ENCODE data around the gene CNTN1.

Gene CNTN1

GRCh38 chr12:41067941-41068645 lies 375.9 kb downstream of the CNTN1 start:
- no peak for TF ChIP-seq FOXP2 (optimal IDR thresholded peaks at IDR 0.05; ENCODE audit: borderline replicate concordance, extremely low read depth, extremely low read length, insufficient read depth)
- TF ChIP-seq POLR2AphosphoS5 (IDR thresholded peaks at IDR 0.05; ENCODE audit: low read depth, low read length): no peak
- no peak for TF ChIP-seq SIN3A (IDR thresholded peaks at IDR 0.05; ENCODE audit: borderline replicate concordance, insufficient read depth, low read length)
- TF ChIP-seq, protein P1, sequence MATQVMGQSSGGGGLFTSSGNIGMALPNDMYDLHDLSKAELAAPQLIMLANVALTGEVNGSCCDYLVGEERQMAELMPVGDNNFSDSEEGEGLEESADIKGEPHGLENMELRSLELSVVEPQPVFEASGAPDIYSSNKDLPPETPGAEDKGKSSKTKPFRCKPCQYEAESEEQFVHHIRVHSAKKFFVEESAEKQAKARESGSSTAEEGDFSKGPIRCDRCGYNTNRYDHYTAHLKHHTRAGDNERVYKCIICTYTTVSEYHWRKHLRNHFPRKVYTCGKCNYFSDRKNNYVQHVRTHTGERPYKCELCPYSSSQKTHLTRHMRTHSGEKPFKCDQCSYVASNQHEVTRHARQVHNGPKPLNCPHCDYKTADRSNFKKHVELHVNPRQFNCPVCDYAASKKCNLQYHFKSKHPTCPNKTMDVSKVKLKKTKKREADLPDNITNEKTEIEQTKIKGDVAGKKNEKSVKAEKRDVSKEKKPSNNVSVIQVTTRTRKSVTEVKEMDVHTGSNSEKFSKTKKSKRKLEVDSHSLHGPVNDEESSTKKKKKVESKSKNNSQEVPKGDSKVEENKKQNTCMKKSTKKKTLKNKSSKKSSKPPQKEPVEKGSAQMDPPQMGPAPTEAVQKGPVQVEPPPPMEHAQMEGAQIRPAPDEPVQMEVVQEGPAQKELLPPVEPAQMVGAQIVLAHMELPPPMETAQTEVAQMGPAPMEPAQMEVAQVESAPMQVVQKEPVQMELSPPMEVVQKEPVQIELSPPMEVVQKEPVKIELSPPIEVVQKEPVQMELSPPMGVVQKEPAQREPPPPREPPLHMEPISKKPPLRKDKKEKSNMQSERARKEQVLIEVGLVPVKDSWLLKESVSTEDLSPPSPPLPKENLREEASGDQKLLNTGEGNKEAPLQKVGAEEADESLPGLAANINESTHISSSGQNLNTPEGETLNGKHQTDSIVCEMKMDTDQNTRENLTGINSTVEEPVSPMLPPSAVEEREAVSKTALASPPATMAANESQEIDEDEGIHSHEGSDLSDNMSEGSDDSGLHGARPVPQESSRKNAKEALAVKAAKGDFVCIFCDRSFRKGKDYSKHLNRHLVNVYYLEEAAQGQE (IDR thresholded peaks at IDR 0.05; ENCODE audit: insufficient read depth in 1 of 2, low read depth in 2 of 2, low read length in 2 of 2): no peak
- TF ChIP-seq TAF1 (IDR thresholded peaks at IDR 0.05; ENCODE audit: borderline replicate concordance, insufficient read depth, low read length): no peak

- no peak for TF ChIP-seq TAF1 (IDR thresholded peaks at IDR 0.05; ENCODE audit: borderline replicate concordance, insufficient read depth, low read length)
- TF ChIP-seq, protein P1 (IDR thresholded peaks at IDR 0.05; ENCODE audit: insufficient read depth in 1 of 2, low read depth in 2 of 2, low read length in 2 of 2): no peak
- TF ChIP-seq FOXP2 (optimal IDR thresholded peaks at IDR 0.05; ENCODE audit: borderline replicate concordance, extremely low read depth, extremely low read length, insufficient read depth): no peak
- no peak for TF ChIP-seq POLR2AphosphoS5 (IDR thresholded peaks at IDR 0.05; ENCODE audit: low read depth, low read length)
- no peak for TF ChIP-seq SIN3A (IDR thresholded peaks at IDR 0.05; ENCODE audit: borderline replicate concordance, insufficient read depth, low read length)
Observed at GRCh38 chr12:41073633-41074472, 381.6 kb downstream of the CNTN1 start.

DNA sequence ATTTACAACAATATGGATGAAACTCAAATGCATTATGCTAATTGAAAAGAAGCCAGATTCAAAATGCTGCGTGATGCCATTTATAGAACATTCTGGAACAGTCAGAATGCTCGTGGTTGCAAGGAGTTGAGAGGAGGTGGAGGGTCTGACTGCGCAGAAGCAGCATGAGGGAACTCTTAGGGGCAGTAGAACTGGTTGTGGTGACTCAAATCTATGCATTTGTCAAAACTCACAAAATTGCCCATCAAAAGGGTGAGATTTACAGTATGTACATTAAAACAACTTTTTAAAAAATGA lies 382.2 kb downstream of the CNTN1 start:
- TF ChIP-seq, protein P1 (IDR thresholded peaks at IDR 0.05; ENCODE audit: insufficient read depth in 1 of 2, low read depth in 2 of 2, low read length in 2 of 2): no peak
- TF ChIP-seq FOXP2 (optimal IDR thresholded peaks at IDR 0.05; ENCODE audit: borderline replicate concordance, extremely low read depth, extremely low read length, insufficient read depth) (no peak), TAF1 (IDR thresholded peaks at IDR 0.05; ENCODE audit: borderline replicate concordance, insufficient read depth, low read length) (no peak), SIN3A (IDR thresholded peaks at IDR 0.05; ENCODE audit: borderline replicate concordance, insufficient read depth, low read length) (no peak)

GRCh38 chr12:41076114-41076513 lies 383.9 kb downstream of the CNTN1 start:
- no peak for TF ChIP-seq TAF1 (IDR thresholded peaks at IDR 0.05; ENCODE audit: borderline replicate concordance, insufficient read depth, low read length)
- TF ChIP-seq FOXP2 (optimal IDR thresholded peaks at IDR 0.05; ENCODE audit: borderline replicate concordance, extremely low read depth, extremely low read length, insufficient read depth): no peak
- TF ChIP-seq, protein P1 (IDR thresholded peaks at IDR 0.05; ENCODE audit: insufficient read depth in 1 of 2, low read depth in 2 of 2, low read length in 2 of 2): no peak
- no peak for TF ChIP-seq SIN3A (IDR thresholded peaks at IDR 0.05; ENCODE audit: borderline replicate concordance, insufficient read depth, low read length)
- TF ChIP-seq POLR2AphosphoS5 (IDR thresholded peaks at IDR 0.05; ENCODE audit: low read depth, low read length): no peak

All from PFSK-1 (cell line).